Sigmoid colon (tissue), 7 donors: Measurements from ENCODE around the gene MACROD2. TPM values are rescaled to one million over a fixed set of nuclear protein-coding genes. Genes with fewer than 3 reads are reported as not detected.

ENCODE experiments used
- DNase-seq: peaks from one replicate; pipeline ENCODE4 v3.0.0-alpha.2; 2019
- H3K27ac ChIP-seq, 4 donors: fragments of 200-600 bp; sonication (generic); one replicate each; pipeline ENCODE4 v1.5.1; 2016 to 2019; ENCODE audit warnings: mild to moderate bottlenecking in 1 of 4
- H3K27me3 ChIP-seq, 3 donors: fragments of 200-600 bp; sonication (generic); one replicate each; pipeline ENCODE4 v1.5.1; 2019; ENCODE audit warnings: mild to moderate bottlenecking in 1 of 3
- H3K36me3 ChIP-seq, 4 donors: fragments of 200-600 bp; sonication (generic); one replicate each; pipeline ENCODE4 v1.5.1; 2016 to 2019
- H3K4me1 ChIP-seq, 4 donors: fragments of 200-600 bp; sonication (generic); one replicate each; pipeline ENCODE4 v1.5.1; 2017 to 2019
- H3K4me3 ChIP-seq, 4 donors: fragments of 200-600 bp; sonication (generic); one replicate each; pipeline ENCODE4 v1.5.1; 2017 to 2019; ENCODE audit warnings: mild to moderate bottlenecking in 2 of 4, moderate library complexity in 1 of 4
- H3K9me3 ChIP-seq, 4 donors: fragments of 200-600 bp in 3 of 4; sonication (generic) in 3 of 4; one replicate each; pipeline versions ENCODE4 v1.5.1 to v1.6.1; 2013 to 2019
- EP300 ChIP-seq, 4 donors: sonication (generic); formaldehyde crosslinking; IDR thresholded peaks; one replicate each; pipeline ENCODE4 v1.6.1; 2017; ENCODE audit warnings: antibody characterized with exemption in 4 of 4
- POLR2A ChIP-seq, 2 donors: fragments of 450-650 bp; IDR thresholded peaks; one replicate each; pipeline ENCODE4 v1.6.1; 2016; ENCODE audit warnings: antibody characterized with exemption in 2 of 2, mild to moderate bottlenecking in 2 of 2, moderate library complexity in 2 of 2
- POLR2AphosphoS5 ChIP-seq, 4 donors: sonication (generic); formaldehyde crosslinking; IDR thresholded peaks; one replicate each; pipeline ENCODE4 v1.6.1; 2017; ENCODE audit warnings: antibody characterized with exemption in 4 of 4
- WGBS, 2 donors: extraction: QIAGEN DNeasy Blood & Tissue Kit; methylation state at CpG; one replicate each; pipeline ENCODE4 v1.1.7; 2013; 5-methylcytosine and 5-hydroxymethylcytosine counted together
- intact Hi-C: fragments of 100-400 bp; cut with DNase I; formaldehyde crosslinking; loops from one replicate; pipeline ENCODE4 v1.15.1; 2023
- polyA plus RNA-seq, 3 donors: library from polyadenylated mRNA; stranded (reverse); fragments of 200-250 nt; gene quantifications; one replicate each; pipeline ENCODE4 v1.2.3, GENCODE V29; 2013
- total RNA-seq, 4 donors: library from RNA; depleted of rRNA; stranded (reverse); fragments of >200 nt; gene quantifications; one replicate each; pipeline ENCODE4 v1.1.0, GENCODE V29; 2016
- TF ChIP-seq, protein P1 (sequence below), 4 experiments: fragments of 450-650 bp in 3 of 4; fragments of 200-600 bp in 1 of 4; IDR thresholded peaks; one replicate each; pipeline ENCODE4 v1.5.1; 2016 to 2019; ENCODE audit warnings: antibody characterized with exemption in 4 of 4, mild to moderate bottlenecking in 3 of 4, moderate library complexity in 2 of 4
- donor health status: healthy with polysubstance abuse.
- donor health status: Bipolar disorder and iron deficiency.
- donor health status: healthy.

MACROD2 gene
- total and polyA plus RNA-seq, 7 donors = 1.2 to 22.4 (median 5.8) TPM

DNA sequence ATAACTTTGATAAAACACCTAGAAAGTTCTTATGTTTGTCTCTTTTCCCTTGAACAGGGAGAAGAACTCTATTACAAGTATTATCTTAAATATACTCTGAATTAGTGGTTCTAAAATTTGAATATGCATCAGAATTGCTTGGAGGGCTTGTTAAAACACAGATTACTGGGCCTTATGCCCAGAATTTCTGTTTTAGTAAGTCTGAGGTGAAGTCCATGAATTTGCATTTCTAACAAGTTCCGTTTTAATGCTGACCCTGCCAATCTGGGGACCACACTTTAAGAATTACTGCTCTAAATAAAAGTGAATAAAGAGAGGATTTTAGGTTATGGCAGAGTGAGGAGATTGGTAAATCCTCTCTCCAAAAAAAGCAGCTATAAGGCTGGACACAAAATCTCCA, 510.2 kb downstream of the MACROD2 start:
- 66 to 81% methylated on average over 1 of the region's 1 CpG for WGBS, 2 donors
- DNase-seq = no peak
- no peaks in the 10 kb centered on the region for H3K27me3 ChIP-seq

DNA sequence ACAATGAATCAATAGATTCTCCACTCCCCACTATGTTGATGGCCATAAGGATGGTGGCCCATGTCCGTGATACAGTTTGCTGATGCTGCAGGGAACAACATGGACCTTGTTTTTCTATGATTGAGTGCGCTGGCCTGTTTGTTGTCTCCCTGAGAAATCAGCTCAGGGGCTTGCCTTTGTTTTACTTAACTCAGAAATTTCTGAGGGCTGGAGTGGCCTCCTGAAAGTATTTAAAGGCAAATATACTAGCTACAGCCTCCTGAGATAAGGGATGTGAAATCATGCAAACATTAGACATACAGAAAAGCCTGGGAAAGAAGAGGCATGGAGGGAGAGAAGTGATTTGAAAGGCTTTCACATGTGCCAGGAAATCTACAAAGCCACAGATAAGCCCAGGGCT, 512.4 kb downstream of the MACROD2 start:
- Histone ChIP-seq H3K4me1 (peaks cover 0 to 1% (median 0%) of the 10 kb centered on the region in 4 donors), H3K27ac (no peak overlapping the region), H3K4me3 (no peak overlapping the region), H3K36me3 (no peaks in the 10 kb centered on the region), H3K9me3 (no peaks in the 10 kb centered on the region), H3K27me3 (no peaks in the 10 kb centered on the region)
- TF ChIP-seq EP300 (IDR thresholded peaks at IDR 0.05) (no peak), POLR2A (IDR thresholded peaks at IDR 0.05) (no peak)
- intact Hi-C loops = no loop called here
- DNase-seq = no peak
- 89 to 92% methylated on average over 2 of the region's 2 CpGs for WGBS, 2 donors

More for the DNA sequence above, 510.2 kb downstream of the MACROD2 start:
- Histone ChIP-seq H3K27ac (no peak overlapping the region), H3K9me3 (no peaks in the 10 kb centered on the region), H3K36me3 (no peaks in the 10 kb centered on the region), H3K4me3 (no peak overlapping the region), H3K4me1 (no peaks in the 10 kb centered on the region)
- no peak for TF ChIP-seq POLR2A (IDR thresholded peaks at IDR 0.05)
- TF ChIP-seq, protein P1, sequence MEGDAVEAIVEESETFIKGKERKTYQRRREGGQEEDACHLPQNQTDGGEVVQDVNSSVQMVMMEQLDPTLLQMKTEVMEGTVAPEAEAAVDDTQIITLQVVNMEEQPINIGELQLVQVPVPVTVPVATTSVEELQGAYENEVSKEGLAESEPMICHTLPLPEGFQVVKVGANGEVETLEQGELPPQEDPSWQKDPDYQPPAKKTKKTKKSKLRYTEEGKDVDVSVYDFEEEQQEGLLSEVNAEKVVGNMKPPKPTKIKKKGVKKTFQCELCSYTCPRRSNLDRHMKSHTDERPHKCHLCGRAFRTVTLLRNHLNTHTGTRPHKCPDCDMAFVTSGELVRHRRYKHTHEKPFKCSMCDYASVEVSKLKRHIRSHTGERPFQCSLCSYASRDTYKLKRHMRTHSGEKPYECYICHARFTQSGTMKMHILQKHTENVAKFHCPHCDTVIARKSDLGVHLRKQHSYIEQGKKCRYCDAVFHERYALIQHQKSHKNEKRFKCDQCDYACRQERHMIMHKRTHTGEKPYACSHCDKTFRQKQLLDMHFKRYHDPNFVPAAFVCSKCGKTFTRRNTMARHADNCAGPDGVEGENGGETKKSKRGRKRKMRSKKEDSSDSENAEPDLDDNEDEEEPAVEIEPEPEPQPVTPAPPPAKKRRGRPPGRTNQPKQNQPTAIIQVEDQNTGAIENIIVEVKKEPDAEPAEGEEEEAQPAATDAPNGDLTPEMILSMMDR (IDR thresholded peaks at IDR 0.05) = no peak
- TF ChIP-seq EP300 (IDR thresholded peaks at IDR 0.05) = no peak
- TF ChIP-seq POLR2AphosphoS5 (IDR thresholded peaks at IDR 0.05) = no peak
- intact Hi-C loops = no loop called here

DNA sequence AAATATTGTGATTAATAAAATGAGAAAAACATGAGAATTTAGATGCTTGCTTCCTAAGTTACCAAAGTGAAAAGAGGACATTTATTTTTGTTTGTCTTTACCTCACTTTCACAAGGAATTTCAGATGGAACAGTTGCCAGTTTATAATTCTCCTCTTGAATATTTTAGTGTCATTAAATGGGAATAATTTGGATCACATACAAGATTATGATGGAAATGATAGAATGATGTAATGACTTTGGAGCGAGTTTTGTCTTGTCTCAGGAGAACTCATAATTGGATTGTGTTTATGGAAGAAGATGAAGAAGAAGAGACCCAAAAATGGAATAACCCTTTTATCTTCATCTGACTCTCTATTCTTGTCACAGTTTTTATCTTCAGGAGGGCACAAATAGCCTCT, 515.0 kb downstream of the MACROD2 start:
- no peak overlapping the region for H3K27ac ChIP-seq
- DNase-seq = no peak

DNA sequence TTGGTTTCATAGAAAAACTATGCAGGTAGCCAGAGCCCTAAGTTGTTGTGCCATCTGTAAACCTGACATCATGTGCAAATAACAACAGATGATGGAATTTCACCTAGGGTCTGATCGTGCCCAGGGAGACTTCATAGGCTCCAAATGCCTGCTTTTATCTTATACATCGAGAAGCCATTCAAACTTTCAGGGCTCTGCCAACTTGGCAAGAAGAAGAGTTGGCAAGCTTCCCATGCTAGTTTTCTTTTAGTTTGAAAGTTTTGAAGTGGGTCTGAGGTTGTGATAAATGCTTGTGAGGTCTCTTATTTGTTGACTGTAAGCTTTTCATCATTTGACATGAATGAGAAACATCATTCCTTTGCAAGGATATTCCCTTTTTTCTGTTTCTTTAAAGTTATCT, 517.5 kb downstream of the MACROD2 start:
- 1 to 12% methylated on average over 2 of the region's 2 CpGs for WGBS, 2 donors
- Histone ChIP-seq H3K4me3 (no peak overlapping the region), H3K36me3 (no peaks in the 10 kb centered on the region), H3K9me3 (no peaks in the 10 kb centered on the region), H3K4me1 (peaks cover 0 to 8% (median 0%) of the 10 kb centered on the region in 4 donors), H3K27ac (no peak overlapping the region), H3K27me3 (no peaks in the 10 kb centered on the region)
- TF ChIP-seq, protein P1 (IDR thresholded peaks at IDR 0.05) = no peak
- TF ChIP-seq EP300 (IDR thresholded peaks at IDR 0.05) = no peak
- no peak for TF ChIP-seq POLR2A (IDR thresholded peaks at IDR 0.05)
- no peak for TF ChIP-seq POLR2AphosphoS5 (IDR thresholded peaks at IDR 0.05)
- intact Hi-C loops = no loop called here
- no peak for DNase-seq

More for the DNA sequence above, 515.0 kb downstream of the MACROD2 start:
- Histone ChIP-seq H3K9me3 (no peaks in the 10 kb centered on the region), H3K27me3 (no peaks in the 10 kb centered on the region), H3K36me3 (no peaks in the 10 kb centered on the region), H3K4me1 (peaks cover 0 to 8% (median 0%) of the 10 kb centered on the region in 4 donors), H3K4me3 (no peak overlapping the region)
- intact Hi-C loops = no loop called here
- 86 to 93% methylated on average over 1 of the region's 1 CpG for WGBS, 2 donors
- no peak for TF ChIP-seq POLR2A (IDR thresholded peaks at IDR 0.05)
- TF ChIP-seq, protein P1 (IDR thresholded peaks at IDR 0.05) = no peak
- no peak for TF ChIP-seq POLR2AphosphoS5 (IDR thresholded peaks at IDR 0.05)
- TF ChIP-seq EP300 (IDR thresholded peaks at IDR 0.05) = no peak

DNA sequence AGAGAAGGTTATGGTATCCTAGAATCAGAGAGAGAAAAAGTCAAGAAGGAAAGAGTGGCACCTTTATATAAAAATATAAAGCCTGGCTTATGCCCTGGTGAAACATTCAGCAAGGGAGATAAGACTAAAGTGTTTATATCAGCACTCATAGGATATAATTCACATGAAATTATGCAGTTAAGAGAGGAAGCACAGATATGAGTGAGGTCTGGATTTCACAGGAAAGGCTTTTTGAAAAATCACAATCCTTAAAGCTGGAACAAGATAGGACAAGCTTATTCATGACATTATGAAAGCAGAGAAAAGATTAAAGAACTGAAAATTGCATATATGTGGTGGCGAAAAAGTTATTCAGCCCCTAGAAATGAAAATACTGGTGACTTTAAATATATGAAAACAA, 523.3 kb downstream of the MACROD2 start:
- Histone ChIP-seq H3K27ac (no peak overlapping the region), H3K4me3 (no peak overlapping the region), H3K36me3 (no peaks in the 10 kb centered on the region), H3K27me3 (no peaks in the 10 kb centered on the region), H3K4me1 (no peaks in the 10 kb centered on the region), H3K9me3 (no peaks in the 10 kb centered on the region)
- 93 to 94% methylated on average over 1 of the region's 1 CpG for WGBS, 2 donors
- TF ChIP-seq, protein P1 (IDR thresholded peaks at IDR 0.05) = no peak
- TF ChIP-seq EP300 (IDR thresholded peaks at IDR 0.05) (no peak), POLR2AphosphoS5 (IDR thresholded peaks at IDR 0.05) (no peak), POLR2A (IDR thresholded peaks at IDR 0.05) (no peak)
- DNase-seq = no peak
- intact Hi-C loops = no loop called here
